Esophagus muscularis mucosa (tissue), 4 donors: ENCODE measurements around the gene GADL1. TPM values are rescaled to one million over a fixed set of nuclear protein-coding genes. Genes with fewer than 3 reads are reported as not detected.

Source experiments
- DNase-seq: peaks from one replicate; pipeline ENCODE4 v3.0.0-alpha.2; 2017; ENCODE audit errors: extremely low spot score
- H3K27ac ChIP-seq, 4 donors: fragments of 200-600 bp; sonication (generic); replicated peaks in 1 of 4; 1 replicate in 3 of 4; 2 replicates in 1 of 4; pipeline ENCODE4 v1.5.1; 2016 to 2019; ENCODE audit warnings: mild to moderate bottlenecking in 1 of 4
- H3K27me3 ChIP-seq, 4 donors: fragments of 200-600 bp; sonication (generic); one replicate each; pipeline versions ENCODE4 v1.5.1 to v1.6.0; 2016 to 2019
- H3K36me3 ChIP-seq, 4 donors: fragments of 200-600 bp; sonication (generic); one replicate each; pipeline ENCODE4 v1.5.1; 2016 to 2019
- H3K4me1 ChIP-seq, 4 donors: fragments of 200-600 bp; sonication (generic); one replicate each; pipeline ENCODE4 v1.5.1; 2016 to 2019
- H3K4me3 ChIP-seq, 4 donors: fragments of 200-600 bp; sonication (generic); 1 replicate in 2 of 4; 2 replicates in 2 of 4; pipeline ENCODE4 v1.5.1; 2016 to 2019; ENCODE audit warnings: mild to moderate bottlenecking in 4 of 4, moderate library complexity in 1 of 4
- H3K9me3 ChIP-seq, 4 donors: fragments of 200-600 bp; sonication (generic); 1 replicate in 3 of 4; 2 replicates in 1 of 4; pipeline ENCODE4 v1.5.1; 2016 to 2019
- EP300 ChIP-seq: sonication (generic); formaldehyde crosslinking; IDR thresholded peaks from one replicate; pipeline ENCODE4 v1.6.1; 2017; ENCODE audit warnings: antibody characterized with exemption
- POLR2A ChIP-seq: fragments of 450-650 bp; IDR thresholded peaks from one replicate; pipeline ENCODE4 v1.6.1; 2017; ENCODE audit warnings: antibody characterized with exemption, moderate library complexity, mild to moderate bottlenecking, low read depth
- POLR2AphosphoS5 ChIP-seq, 2 donors: sonication (generic); formaldehyde crosslinking; IDR thresholded peaks; one replicate each; pipeline ENCODE4 v1.6.1; 2017; ENCODE audit warnings: antibody characterized with exemption in 2 of 2
- whole genome bisulfite sequencing: methylation state at CpG from one replicate; pipeline ENCODE4 v1.1.5; 2018; 5-methylcytosine and 5-hydroxymethylcytosine counted together
- intact Hi-C: fragments of 100-400 bp; cut with DNase I; formaldehyde crosslinking; loops from one replicate; pipeline ENCODE4 v1.15.1; 2023
- total RNA-seq, 4 donors: library from RNA; depleted of rRNA; stranded (reverse); fragments of >200 nt; gene quantifications; one replicate each; pipeline versions ENCODE4 v1.1.0 to v1.2.1, GENCODE V29; 2016
- TF ChIP-seq, protein P1 (sequence below), 3 experiments: fragments of 200-600 bp in 2 of 3; fragments of 450-650 bp in 1 of 3; sonication (generic) in 2 of 3; IDR thresholded peaks; one replicate each; pipeline ENCODE4 v1.5.1; 2017 to 2019; ENCODE audit warnings: antibody characterized with exemption in 3 of 3, mild to moderate bottlenecking in 2 of 3, moderate library complexity in 1 of 3

GADL1 gene
- total RNA-seq, 4 donors from 2014 or later = 1.7 to 4.6 (median 3.0) TPM

DNA sequence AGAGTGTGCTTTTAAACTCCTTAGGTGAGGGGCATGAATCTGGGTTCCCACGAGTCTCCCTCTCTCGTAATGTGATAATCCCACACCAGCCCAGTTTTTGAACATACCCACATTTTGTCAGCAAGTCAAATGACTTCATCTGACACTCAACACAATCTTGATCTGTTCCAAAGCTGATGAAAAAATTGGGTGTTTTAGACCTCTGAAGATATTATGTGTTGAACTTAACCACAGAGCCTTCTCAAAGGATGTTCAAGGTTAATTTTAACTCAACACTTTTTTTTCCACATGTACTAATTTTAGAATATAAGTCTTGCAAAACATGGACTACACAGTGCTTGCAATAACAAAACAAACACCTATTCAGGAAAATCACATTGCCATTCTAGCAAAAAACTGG, 164.9 kb downstream of the GADL1 start:
- Histone ChIP-seq H3K27me3 (no peaks in the 10 kb centered on the region), H3K4me3 (no peak overlapping the region), H3K36me3 (no peaks in the 10 kb centered on the region), H3K4me1 (peaks cover 4 to 11% (median 7%) of the 10 kb centered on the region in 4 donors), H3K9me3 (no peaks in the 10 kb centered on the region), H3K27ac (no peak overlapping the region)
- TF ChIP-seq, protein P1, sequence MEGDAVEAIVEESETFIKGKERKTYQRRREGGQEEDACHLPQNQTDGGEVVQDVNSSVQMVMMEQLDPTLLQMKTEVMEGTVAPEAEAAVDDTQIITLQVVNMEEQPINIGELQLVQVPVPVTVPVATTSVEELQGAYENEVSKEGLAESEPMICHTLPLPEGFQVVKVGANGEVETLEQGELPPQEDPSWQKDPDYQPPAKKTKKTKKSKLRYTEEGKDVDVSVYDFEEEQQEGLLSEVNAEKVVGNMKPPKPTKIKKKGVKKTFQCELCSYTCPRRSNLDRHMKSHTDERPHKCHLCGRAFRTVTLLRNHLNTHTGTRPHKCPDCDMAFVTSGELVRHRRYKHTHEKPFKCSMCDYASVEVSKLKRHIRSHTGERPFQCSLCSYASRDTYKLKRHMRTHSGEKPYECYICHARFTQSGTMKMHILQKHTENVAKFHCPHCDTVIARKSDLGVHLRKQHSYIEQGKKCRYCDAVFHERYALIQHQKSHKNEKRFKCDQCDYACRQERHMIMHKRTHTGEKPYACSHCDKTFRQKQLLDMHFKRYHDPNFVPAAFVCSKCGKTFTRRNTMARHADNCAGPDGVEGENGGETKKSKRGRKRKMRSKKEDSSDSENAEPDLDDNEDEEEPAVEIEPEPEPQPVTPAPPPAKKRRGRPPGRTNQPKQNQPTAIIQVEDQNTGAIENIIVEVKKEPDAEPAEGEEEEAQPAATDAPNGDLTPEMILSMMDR (IDR thresholded peaks at IDR 0.05) = no peak
- no peak for TF ChIP-seq POLR2AphosphoS5 (IDR thresholded peaks at IDR 0.05)
- TF ChIP-seq EP300 = no peak
- TF ChIP-seq POLR2A = no peak
- intact Hi-C loops = no loop called here
- WGBS = 82% methylated on average over 2 of the region's 2 CpGs
- no peak for DNase-seq

DNA sequence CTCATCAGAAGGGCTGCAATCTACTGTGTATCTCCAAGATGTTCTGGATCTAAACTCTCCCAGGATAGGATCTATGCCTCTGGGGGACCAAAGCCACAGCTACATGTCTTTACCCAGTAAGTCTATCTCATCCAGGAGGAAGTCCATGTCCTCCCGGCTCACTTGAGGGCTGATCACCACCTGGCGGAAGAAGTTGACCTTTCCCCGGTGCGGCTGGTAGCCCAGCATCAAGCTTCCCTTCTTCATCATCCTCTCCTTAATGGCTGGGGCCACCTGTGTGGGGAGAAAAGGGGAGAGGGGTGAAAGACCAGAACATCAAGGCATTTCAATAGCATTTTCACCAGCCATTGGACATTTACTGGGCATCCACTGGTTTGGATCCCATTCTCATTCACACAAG, 166.3 kb downstream of the GADL1 start:
- H3K36me3 ChIP-seq = no peaks in the 10 kb centered on the region

DNA sequence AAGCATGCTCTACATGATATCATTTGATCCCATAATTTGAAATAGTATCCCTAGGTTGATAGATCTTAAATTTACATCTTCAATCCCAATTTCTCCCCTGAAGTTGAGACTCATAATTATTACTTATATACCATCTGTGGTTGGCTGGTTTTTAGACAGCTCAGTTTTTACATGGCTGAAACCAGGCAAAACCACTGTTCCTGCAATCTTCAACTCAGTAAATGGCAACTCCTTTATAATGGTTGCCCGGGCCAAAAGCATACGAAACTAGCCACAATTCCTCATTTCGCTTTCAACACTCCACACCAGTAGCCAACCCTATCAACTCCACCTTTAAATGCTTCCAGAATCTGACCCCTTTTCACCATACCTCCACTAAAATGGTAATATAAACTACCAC, 169.6 kb downstream of the GADL1 start:
- 96% methylated on average over 3 of the region's 3 CpGs for WGBS
- DNase-seq = no peak
- intact Hi-C loops = no loop called here
- no peak overlapping the region for H3K27ac ChIP-seq
- no peaks in the 10 kb centered on the region for H3K36me3 ChIP-seq
- H3K27me3 ChIP-seq = no peaks in the 10 kb centered on the region
- no peak overlapping the region for H3K4me3 ChIP-seq
- H3K9me3 ChIP-seq = no peaks in the 10 kb centered on the region
- TF ChIP-seq, protein P1 (IDR thresholded peaks at IDR 0.05) = no peak
- TF ChIP-seq POLR2A (no peak), EP300 (no peak), POLR2AphosphoS5 (IDR thresholded peaks at IDR 0.05) (no peak)
- H3K4me1 ChIP-seq = peaks cover 4 to 18% (median 12%) of the 10 kb centered on the region in 4 donors

More for the DNA sequence above, 166.3 kb downstream of the GADL1 start:
- Histone ChIP-seq H3K4me1 (peaks cover 4 to 11% (median 7%) of the 10 kb centered on the region in 4 donors), H3K27ac (no peak overlapping the region), H3K27me3 (no peaks in the 10 kb centered on the region), H3K4me3 (no peak overlapping the region), H3K9me3 (no peaks in the 10 kb centered on the region)
- intact Hi-C loops = no loop called here
- WGBS = 100% methylated on average over 2 of the region's 4 CpGs
- TF ChIP-seq, protein P1 (IDR thresholded peaks at IDR 0.05) = no peak
- TF ChIP-seq POLR2AphosphoS5 (IDR thresholded peaks at IDR 0.05) = no peak
- TF ChIP-seq EP300 = no peak
- no peak for TF ChIP-seq POLR2A
- DNase-seq = no peak

DNA sequence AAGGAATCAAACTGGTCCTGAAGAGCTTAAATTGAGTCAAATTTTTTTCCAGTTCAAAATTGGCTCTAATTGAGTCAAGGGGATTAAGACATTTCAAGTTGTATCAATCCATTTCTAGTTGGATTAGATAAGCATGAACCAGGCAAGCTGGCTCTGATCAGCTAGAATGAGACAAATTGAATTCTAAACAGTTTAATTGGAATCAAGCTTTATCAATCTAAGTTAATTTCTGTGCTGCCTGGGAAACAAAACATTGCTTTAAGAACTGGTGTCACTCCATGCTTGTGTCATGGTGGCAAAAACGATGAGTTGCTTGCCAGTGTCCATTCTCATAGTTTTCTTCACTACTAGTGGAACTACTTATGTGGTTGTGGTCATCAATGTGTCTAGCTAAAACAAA, 171.2 kb downstream of the GADL1 start:
- TF ChIP-seq POLR2AphosphoS5 (IDR thresholded peaks at IDR 0.05) = no peak
- TF ChIP-seq, protein P1 (IDR thresholded peaks at IDR 0.05) = no peak
- no peak for TF ChIP-seq POLR2A
- TF ChIP-seq EP300 = no peak
- intact Hi-C loops = no loop called here
- Histone ChIP-seq H3K9me3 (no peaks in the 10 kb centered on the region), H3K4me3 (no peak overlapping the region), H3K4me1 (peaks cover 0 to 13% (median 5%) of the 10 kb centered on the region in 4 donors), H3K27ac (no peak overlapping the region), H3K27me3 (no peaks in the 10 kb centered on the region), H3K36me3 (no peaks in the 10 kb centered on the region)
- no peak for DNase-seq
- 95% methylated on average over 1 of the region's 1 CpG for WGBS

DNA sequence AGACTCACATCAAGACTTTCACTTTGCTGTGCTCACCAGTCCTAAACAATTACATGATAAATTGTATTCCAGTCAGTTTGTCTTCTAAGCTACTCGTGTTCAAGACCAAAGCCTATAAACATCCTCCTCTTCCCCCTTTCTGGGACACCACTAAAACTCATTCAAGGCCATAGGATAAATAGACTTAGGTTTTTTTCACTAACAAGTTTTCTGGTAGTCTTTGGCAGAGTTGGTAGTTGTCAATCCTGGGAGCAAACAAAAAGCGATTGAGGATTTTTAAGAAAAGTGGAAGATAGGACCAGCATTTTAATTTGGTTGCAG, 173.2 kb downstream of the GADL1 start:
- H3K9me3 ChIP-seq = no peaks in the 10 kb centered on the region
- intact Hi-C loops = no loop called here
- TF ChIP-seq, protein P1 (IDR thresholded peaks at IDR 0.05) = no peak
- TF ChIP-seq POLR2A (no peak), POLR2AphosphoS5 (IDR thresholded peaks at IDR 0.05) (no peak), EP300 (no peak)
- no peaks in the 10 kb centered on the region for H3K36me3 ChIP-seq
- no peak overlapping the region for H3K27ac ChIP-seq
- H3K4me3 ChIP-seq = no peak overlapping the region
- peaks cover 0 to 13% (median 5%) of the 10 kb centered on the region in 4 donors for H3K4me1 ChIP-seq
- no peaks in the 10 kb centered on the region for H3K27me3 ChIP-seq
- no peak for DNase-seq
- WGBS = 49% methylated on average over 2 of the region's 2 CpGs
